ENCODE measurements around the gene PRKCE. TPM values are rescaled to one million over a fixed set of nuclear protein-coding genes. Genes with fewer than 3 reads are reported as not detected.

Gene PRKCE
- total RNA-seq, 2 donors from 2014 or later = 7.3 to 20.8 TPM

DNA sequence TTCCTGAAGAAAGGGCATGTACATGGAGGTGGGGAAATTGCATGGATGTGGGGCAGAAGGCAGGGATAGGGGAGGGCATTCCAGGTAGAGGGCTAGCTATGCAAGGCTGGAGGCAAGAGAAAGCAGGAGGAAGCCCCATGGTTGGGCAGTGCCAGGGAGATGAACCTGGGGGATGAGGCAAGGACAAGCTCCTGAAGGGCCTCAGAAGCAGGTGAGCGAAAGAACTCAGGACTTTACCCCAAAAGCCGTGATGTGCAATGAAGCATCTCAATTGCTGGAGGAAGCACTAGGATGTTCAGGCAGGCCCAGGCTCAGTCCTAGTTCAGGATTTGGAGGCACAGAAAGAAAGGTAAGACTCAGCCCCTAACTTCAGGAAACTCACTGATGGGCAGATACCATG, 528.7 kb downstream of the PRKCE start:
- DNase-seq (no peak), ATAC-seq (no peak)
- intact Hi-C loops (cut with DNase I) = no loop called here
- no peaks in the 10 kb centered on the region for H3K36me3 ChIP-seq (replicated peaks in 1 of 2; ENCODE audit: insufficient read depth in 1 of 2, low read depth in 2 of 2)
- no peaks in the 10 kb centered on the region for H3K27me3 ChIP-seq
- no peaks in the 10 kb centered on the region for H3K4me1 ChIP-seq
- no peaks in the 10 kb centered on the region for H3K9me3 ChIP-seq
- H3K27ac ChIP-seq = no peak overlapping the region
- no peak overlapping the region for H3K4me3 ChIP-seq
- TF ChIP-seq, protein P1, sequence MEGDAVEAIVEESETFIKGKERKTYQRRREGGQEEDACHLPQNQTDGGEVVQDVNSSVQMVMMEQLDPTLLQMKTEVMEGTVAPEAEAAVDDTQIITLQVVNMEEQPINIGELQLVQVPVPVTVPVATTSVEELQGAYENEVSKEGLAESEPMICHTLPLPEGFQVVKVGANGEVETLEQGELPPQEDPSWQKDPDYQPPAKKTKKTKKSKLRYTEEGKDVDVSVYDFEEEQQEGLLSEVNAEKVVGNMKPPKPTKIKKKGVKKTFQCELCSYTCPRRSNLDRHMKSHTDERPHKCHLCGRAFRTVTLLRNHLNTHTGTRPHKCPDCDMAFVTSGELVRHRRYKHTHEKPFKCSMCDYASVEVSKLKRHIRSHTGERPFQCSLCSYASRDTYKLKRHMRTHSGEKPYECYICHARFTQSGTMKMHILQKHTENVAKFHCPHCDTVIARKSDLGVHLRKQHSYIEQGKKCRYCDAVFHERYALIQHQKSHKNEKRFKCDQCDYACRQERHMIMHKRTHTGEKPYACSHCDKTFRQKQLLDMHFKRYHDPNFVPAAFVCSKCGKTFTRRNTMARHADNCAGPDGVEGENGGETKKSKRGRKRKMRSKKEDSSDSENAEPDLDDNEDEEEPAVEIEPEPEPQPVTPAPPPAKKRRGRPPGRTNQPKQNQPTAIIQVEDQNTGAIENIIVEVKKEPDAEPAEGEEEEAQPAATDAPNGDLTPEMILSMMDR (IDR thresholded peaks at IDR 0.05) = no peak
- 100% methylated on average over 2 of the region's 2 CpGs for WGBS, 2 donors

DNA sequence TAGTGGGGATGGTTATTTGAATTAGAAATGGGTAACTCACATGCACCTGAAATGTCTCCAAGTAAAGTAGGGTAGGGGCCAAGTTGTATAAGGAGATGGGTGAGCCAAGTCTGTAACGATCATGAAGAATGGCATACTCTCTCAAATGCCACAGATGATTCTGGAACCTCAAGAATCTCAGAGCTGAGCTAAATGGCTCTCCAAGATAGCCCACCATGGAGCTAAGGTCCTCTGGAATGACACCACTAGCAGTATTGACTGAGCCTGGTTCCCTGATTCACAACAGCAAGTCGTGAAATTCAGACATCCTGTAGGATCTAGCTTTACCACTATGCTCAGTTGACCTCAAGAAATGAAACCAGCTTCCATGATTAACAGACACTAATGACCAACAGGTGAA, 529.8 kb downstream of the PRKCE start:
- intact Hi-C loops (cut with DNase I) = no loop called here
- ATAC-seq (no peak), DNase-seq (no peak)
- Histone ChIP-seq H3K9me3 (no peaks in the 10 kb centered on the region), H3K27me3 (no peaks in the 10 kb centered on the region), H3K4me1 (no peaks in the 10 kb centered on the region), H3K27ac (no peak overlapping the region), H3K36me3 (replicated peaks in 1 of 2; ENCODE audit: insufficient read depth in 1 of 2, low read depth in 2 of 2) (no peaks in the 10 kb centered on the region), H3K4me3 (no peak overlapping the region)
- TF ChIP-seq POLR2A (IDR thresholded peaks at IDR 0.05) = no peak
- TF ChIP-seq, protein P1 (IDR thresholded peaks at IDR 0.05) = no peak
- WGBS, 2 donors = 86 to 88% methylated on average over 2 of the region's 2 CpGs

DNA sequence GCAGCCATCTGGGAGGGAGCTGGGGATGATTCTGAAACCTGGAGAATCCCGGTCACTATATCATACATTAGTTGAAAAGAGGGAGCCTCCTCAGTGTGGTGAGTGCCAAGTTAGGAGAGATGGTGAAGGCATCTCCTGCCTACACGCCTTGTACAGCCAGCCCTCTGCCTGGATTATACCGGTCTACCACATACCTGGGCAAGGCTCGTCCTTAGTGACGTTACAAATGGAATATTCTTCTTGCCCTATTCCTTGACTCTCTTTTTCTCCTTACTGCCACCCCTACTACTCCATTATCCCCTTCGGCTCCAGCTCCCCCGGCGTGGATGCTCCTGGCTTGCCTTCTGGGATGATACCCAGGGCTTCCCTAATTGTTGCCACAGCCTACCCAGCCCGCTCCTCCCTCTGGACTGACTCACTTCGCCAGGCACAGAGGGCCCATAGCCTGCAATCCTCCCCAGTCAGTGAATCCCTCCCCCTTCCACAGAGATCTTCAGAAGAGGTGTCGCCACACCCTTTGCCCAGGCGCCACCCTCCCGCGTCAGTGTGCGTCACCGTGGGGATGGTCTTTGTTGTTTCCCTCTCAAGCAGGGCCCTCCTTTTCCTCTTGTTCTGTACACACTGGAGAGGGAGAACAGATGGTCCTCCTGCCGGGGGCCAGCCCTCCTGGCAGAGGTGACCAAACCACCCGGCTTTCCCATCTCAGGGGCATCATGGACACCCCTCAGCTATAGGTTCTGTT, 530.5 kb downstream of the PRKCE start:
- WGBS, 2 donors = 86 to 96% methylated on average over 18 of the region's 18 CpGs
- Histone ChIP-seq H3K4me3 (no peak overlapping the region), H3K27me3 (no peaks in the 10 kb centered on the region), H3K9me3 (no peaks in the 10 kb centered on the region), H3K36me3 (replicated peaks in 1 of 2; ENCODE audit: insufficient read depth in 1 of 2, low read depth in 2 of 2) (no peaks in the 10 kb centered on the region), H3K27ac (no peak overlapping the region), H3K4me1 (no peaks in the 10 kb centered on the region)
- ATAC-seq (no peak), DNase-seq (no peak)
- TF ChIP-seq, protein P1 (IDR thresholded peaks at IDR 0.05) = no peak
- no peak for TF ChIP-seq POLR2A (IDR thresholded peaks at IDR 0.05)
- intact Hi-C loops (cut with DNase I) = no loop called here

DNA sequence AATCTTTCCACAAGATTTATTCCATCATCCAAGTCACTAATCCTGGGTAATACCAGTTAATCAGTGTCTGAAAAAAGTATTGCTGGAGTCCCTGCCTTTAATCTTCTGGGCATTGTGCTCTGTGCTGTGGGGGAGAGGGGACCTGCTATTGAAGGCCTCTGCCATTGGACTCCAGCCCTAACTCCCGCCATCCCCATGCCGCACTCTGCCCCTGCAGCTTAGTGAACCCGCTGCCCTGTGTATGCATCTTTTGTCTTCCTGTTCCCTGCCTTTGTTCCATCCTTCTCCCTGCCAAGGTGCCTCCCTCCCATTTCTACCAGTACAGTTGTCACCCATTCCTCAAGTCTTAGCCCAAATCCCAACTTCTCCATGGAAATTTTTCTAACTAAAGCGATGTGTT, 532.0 kb downstream of the PRKCE start:
- DNase-seq (no peak), ATAC-seq (no peak)
- Histone ChIP-seq H3K36me3 (replicated peaks in 1 of 2; ENCODE audit: insufficient read depth in 1 of 2, low read depth in 2 of 2) (no peaks in the 10 kb centered on the region), H3K4me3 (no peak overlapping the region), H3K4me1 (peaks cover 9% of the 10 kb centered on the region), H3K27me3 (no peaks in the 10 kb centered on the region), H3K27ac (no peak overlapping the region), H3K9me3 (no peaks in the 10 kb centered on the region)
- TF ChIP-seq, protein P1 (IDR thresholded peaks at IDR 0.05) = no peak
- TF ChIP-seq POLR2A (IDR thresholded peaks at IDR 0.05) = no peak
- 94 to 98% methylated on average over 4 of the region's 4 CpGs for WGBS, 2 donors
- intact Hi-C loops (cut with DNase I) = no loop called here

All from body of pancreas (tissue), 4 donors.